Fibroblast of gingiva (primary cell): Measurements from ENCODE around the gene TMEM87B.
"Not testable (repeated sequence)": the region's sequence is repeated elsewhere in the genome, so short reads cannot be mapped to it uniquely, and the experiment has no call there.

Experiments used
- DNase-seq: peaks from one replicate; pipeline ENCODE4 v3.0.0-alpha.2; 2011; ENCODE audit warnings: low read depth

TMEM87B gene

DNA sequence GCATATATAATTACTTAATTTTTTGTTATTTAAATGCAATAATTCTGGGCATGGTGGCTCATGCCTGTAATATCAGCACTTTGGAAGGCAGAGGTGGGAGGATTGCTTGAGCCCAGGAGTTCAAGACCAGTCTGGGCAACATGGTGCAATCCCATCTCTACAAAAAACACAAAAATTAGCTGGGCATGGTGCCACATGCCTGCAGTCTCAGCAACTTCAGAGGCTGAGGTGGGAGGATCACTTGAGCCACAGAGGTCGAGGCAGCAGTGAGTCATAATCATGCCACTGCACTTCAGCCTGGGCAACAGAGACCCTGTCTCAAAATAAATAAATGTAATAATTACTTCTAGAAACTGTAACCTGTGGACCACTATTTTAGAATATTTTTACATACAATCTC, 21.5 kb upstream of the TMEM87B start:
- peak; percentile 26 for DNase-seq

DNA sequence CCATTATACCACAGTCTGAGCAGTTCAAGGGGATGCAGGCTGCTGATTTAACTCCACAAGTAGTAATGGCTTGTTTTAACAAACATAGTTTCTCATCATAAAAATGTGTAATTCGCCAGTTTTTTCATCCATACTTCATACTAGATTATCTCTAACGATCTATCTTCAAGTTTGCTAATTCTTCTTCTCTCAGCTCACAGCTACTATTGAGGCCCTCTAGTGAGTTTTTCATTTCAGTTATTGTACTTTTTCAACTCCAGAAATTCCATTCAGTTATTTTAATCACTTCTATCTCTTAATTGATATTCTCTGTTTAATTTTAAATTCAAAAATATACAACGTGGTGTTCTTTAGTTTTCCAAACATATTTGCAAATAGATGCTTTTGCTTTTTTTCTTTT, 20.1 kb upstream of the TMEM87B start:
- no peak for DNase-seq

DNA sequence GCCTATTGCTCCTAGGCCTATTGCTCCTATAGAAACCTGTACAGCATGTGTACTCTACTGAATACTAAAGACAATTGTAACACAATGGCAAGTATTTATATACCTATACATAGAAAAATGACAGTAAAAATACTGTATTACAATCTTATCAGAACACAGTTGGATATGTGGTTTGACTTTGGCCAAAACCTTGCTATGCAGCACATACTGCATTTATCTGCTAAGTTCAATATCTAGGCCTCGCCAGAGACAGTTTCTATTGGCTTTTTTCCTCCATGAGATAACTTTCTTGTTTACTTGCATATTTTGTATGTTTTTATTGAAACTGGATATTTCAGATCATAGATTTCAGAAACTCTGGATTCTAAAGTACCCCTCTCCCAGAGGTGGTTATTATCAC, 19.3 kb upstream of the TMEM87B start:
- DNase-seq, result no peak

DNA sequence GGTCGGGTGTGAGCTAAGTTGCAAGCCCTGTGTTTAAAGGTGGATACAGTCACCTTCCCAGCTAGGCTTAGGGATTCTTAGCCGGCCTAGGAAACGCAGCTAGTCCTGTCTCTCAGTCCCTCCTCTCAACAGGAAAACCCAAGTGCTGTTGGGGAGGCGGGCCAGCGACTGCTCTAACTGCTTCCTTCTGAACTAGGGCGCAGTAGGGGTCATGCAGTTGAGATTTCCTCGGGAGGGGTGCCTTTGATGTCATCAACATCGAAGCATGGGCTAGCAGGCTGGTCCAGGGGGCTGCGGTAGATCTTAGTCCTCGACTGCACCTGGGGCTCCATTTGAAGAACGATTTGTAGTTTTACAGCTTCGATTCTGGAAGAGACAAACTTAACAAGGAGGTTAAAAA, 15.5 kb upstream of the TMEM87B start:
- DNase-seq, result not testable (repeated sequence)

DNA sequence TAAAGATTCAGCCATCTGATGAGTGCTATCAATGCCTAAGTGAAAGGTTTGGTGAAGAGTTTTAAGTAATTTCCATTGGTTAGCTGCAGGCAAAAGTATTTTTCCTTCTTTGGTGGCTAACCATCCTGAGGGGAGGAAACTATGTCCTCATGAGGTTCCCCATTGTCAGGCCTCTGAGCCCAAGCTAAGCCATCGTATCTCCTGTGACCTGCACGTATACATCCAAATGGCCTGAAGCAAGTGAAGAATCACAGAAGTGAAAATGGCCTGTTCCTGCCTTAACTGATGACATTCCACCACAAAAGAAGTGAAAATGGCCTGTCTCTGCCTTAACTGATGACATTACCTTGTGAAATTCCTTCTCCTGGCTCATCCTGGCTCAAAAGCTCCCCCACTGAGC, 15.0 kb upstream of the TMEM87B start:
- not testable (repeated sequence) for DNase-seq

DNA sequence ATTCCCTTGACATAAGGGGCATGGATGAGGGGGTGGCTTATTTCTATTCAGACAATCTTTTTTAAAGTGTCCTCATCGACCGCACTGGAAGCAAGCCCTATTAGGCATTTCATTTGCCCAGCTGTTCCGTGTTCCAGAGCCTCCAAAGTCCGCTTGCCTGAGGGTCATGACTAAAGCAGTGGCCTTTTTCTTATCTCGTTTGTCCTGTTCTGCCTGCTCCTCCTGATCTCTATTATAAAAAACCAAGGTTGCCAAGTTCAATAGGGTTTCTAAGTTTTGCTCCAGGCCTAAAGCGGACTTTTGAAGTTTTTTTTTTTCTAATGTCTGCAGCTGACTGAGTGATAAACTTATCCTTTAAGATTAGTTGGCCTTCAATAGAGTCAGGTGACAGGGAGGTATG, 13.6 kb upstream of the TMEM87B start:
- DNase-seq, result not testable (repeated sequence)

DNA sequence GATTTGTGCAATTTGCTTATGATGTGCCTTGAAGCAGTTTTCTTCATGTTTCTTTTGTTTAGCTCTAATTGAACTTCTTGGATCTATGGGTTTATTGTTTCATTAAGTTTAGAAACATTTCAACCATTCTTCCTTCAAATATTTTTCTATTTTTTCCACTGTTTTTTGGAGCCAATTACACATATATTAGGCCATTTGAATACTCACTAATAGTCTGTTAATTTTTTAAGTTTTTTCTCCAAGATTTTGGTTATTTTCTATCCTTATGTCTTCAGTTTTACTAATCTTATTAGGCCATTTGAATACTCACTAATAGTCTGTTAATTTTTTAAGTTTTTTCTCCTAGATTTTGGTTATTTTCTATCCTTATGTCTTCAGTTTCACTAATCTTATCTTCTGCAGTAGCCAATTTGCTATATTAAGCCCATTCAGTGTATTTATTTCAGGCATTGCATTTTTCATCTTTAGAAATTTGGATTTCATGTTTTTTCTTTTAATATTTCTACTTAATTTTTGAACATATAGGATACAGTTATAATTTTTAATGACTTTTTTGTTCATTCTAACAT, 9.5 kb upstream of the TMEM87B start:
- DNase-seq, result no peak

DNA sequence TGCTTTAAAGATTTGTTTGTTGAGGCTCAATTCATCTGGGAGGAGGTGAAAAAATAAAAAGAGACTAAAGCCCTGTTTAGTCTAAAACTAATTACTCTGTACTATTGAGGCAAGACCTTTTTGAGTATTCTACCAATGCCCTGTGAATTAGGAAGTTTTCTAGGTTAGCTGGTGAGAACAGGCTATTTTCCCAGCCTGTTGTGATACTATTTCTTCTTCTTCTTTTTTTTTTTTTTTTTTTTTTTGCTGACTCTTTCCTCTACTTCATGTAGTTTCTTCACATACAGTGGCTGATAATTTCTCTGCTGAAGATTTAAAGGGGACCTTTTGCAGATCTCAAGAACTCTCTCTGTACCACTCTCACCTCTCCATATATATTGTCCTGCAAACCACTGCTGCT, 8.8 kb upstream of the TMEM87B start:
- DNase-seq, result no peak

DNA sequence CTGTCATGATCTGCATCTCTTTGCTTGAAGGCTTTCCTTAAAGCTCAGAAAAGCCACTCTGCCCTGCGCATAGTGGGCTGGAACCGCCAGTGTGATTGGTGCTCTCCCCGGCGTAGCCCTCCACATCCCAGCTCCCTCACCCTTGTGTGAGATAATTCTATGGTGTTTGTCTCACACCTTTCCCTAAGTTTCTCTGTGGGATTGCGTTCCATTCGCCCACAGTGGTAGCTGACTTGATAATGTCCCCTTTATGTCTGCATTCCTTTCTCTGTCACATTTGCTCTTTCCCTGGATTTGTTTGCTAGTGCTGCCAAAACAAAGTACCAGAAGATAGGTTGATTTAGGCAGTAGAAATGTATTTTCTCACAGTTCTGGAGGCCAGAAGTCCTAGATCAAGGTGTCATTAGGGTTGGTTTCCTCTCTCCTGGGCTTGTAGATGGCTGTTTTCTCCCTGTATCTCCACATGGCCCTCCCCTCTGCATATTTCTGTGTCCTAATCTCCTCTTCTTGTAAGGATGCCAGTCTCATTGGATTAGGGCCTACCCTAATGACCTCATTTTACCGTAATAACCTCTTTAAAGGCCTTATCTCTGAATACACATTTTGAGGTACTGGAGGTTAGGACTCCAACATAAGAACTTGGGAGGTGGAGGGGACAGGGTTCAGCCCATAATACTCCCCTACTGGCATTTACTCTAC, 7.4 kb upstream of the TMEM87B start:
- DNase-seq, result no peak

DNA sequence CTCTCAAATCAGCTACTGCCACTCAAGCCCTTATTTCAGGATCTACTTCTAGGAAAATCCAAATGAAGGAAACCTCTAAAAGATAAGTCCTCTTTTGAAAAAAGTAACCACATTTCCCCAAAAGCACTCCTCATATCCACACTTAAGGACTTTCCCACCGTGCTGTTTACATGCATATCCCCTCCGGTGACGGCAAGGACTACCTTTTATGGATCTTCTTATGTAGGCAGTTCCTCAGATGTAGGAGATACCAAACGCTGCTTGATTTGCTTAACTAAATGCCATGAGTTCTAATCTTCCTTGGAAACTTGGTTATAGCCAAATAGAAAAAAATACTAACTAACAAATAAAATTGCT, 6.9 kb upstream of the TMEM87B start:
- no peak for DNase-seq

DNA sequence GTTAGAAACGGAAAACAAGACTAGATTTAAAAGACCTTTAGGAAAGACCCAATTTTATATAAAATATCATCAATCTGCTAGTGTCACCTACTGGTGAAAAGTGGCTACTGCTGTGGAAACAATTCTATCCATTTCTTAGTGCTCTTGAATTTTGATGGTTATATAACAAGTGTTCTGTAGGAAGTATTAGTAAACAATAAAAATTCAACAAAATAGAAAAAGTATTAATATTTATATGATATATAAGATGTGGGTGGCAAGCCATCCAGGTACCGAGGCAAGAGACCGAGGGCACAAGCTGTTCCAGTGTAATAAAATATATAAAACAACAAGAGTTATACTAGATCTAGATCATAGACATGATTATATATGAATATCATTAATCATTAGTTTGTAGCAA, 6.2 kb upstream of the TMEM87B start:
- peak; percentile 52 for DNase-seq

DNA sequence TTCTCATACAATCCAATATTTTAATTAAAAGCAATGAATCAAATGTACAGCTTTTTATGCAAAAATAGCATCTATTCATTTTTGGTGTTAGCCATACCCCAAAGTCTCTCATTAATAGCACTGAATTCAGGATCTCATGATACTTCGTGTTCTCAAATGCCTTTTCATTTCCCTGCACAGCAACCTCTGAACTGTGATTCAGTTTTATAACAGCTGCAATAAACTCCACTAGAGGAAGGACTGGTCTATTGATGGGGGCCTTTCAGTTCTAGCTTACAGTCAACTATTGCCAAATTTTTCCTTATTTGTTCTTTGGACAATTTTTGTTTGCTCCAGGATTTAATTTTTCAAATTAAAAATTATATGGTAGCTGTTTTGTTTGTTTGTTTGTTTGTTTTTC, 4.8 kb upstream of the TMEM87B start:
- no peak for DNase-seq

DNA sequence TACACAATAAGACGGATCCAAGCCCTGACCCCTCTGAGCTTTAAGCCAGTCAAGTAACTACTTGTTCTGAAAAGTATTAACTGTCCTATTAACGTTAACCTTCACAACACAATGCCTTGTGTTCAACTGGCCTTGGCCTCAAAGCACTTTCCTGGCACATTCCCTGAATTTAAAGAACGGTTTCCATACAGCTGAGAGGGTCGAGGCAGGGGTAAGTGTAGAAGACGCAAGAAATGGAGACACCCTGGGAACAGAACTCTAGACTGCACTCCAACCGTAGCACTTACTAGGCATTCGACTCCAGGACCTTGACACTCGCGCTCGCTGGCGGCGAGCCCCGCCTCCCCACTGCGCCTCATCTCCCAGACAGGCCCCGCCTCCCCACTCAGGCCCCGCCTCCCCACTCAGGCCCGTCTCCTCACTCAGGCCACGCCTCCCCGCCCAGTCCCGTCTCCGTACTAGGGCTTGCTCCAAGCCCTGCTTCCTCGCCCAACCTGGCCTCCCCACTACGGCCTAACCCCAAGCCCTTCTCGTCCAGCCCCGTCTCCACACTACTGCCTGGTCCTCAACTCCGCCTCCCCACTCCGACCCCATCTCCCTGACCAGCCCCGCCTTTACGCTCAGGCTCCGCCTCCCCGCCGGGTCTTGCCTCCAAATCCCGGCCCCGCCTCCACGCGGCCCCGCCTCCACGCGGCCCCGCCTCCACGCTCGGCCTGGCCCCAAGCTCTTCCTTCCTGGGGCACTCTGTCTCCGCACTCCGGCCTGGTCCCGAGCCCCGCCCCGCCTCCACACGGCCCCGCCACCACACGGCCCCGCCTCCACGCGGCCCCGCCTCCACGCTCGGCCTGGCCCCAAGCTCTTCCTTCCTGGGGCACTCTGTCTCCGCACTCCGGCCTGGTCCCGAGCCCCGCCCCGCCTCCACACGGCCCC, 887 bp upstream of the TMEM87B start:
- DNase-seq, result peak; percentile 96

DNA sequence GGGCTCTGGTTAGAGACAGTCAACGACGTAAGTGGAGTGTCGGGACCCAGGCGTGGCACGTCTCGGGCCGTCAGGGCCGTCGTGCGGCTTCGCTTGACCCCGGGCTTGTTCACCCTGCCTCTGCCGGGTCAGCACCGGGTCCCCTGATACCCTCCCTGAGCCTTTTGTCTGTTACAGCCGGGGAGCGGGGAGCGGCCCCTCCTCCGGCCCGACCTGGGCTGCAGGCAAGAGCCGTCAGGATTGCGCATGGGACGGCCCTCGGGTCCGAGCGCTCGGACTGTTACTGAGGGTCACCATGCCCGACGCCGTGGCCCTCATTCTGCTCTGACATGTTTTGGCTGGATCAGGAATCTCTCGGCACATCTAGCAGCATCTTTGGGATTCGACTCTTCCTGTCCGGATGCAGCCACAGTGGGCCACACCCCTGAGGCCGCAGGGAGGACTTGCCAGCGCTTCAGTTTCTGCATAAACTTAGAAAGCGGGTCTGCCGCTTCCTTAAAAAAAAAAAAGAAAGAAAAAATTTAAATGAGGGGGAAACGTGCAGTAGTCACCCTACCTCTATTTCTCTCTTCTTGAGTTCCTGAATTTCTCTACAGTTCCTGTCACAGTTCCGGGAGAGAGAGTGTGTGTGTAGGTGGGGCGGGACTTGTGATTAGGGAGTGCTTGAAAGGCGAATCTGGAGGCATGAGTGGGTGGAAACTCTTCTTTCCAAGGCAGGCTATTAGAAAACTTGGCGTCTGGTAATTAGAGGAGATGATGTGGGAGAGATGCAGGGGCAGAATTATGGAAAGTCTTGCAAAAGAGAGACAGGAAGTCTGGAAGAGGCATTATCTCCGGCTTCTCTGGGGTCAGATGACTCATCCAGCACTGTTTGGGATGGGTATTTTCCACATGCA, 909 bp downstream of the TMEM87B start:
- peak; percentile 95 for DNase-seq

DNA sequence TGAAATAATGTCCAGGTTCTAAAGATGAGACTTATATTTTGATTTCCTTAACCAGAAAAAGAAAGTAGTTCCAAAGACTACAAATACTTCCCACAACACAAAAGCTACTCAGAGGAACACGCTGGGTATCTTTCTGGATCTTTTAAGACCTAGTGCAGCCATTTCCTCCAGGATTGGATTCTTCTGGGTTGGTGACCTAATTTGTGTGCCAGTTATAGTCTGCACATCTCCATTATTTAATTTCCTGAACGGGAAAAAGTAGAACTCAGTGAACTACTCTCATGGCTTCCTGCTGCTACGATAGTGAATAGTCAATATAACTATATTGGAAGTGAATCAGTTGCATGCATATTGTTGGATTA, 1.5 kb downstream of the TMEM87B start:
- no peak for DNase-seq

DNA sequence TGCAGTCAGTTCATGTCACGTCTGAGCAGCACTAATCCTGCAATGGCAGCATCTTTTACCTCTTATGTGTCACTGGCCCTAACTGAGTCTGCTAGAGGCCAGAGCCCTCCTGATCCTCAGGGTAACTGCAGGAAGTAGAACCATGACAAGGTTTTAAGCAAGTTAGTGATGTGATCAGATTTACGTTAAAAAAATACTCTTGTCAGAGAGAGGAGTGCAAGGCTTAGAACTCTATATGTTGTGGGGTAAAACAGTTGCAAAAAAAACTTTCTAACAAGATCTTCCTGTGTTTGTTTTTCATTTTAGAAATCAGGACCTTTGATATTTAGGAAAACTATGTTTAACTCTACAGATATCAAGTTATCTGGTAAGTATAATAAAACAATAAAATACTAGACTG, 4.6 kb downstream of the TMEM87B start:
- no peak for DNase-seq

DNA sequence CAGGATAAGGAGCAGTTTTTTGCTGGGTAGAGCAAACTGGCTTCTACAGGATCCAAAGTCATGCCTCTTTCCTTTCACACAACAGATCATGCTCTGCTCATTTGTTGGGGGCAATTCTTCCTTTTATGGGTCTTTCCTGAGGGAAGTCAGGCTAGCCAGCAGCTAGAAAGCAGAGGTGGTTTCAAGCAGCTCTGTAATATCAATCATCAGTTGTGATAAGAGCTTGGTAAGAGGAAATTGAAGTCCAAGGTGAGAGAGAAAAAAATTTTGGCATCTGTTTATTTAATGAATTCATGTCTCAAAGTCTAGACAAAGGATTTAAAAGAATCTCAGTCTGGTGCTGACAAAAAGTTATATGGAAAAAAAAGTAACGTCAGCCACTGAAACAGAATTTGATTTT, 6.2 kb downstream of the TMEM87B start:
- DNase-seq, result no peak

DNA sequence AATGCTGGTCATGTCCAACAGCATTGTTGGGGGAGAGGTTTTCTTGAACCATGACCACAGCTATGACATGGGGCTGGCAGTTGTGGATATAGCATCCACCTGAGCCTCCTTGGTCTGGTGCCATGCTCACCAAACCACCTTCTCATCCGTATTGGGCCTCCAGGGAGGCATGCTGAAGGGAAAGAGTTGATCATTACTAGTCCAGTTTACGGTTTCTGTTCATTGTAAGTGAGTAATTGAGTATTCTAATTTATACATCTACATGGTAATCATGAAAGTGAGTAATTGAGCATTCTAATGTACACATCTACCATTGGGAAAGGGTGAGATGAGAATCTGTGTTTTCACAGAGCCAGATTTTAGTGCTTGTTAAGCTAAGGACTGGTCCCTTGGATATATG, 6.8 kb downstream of the TMEM87B start:
- DNase-seq, result no peak

DNA sequence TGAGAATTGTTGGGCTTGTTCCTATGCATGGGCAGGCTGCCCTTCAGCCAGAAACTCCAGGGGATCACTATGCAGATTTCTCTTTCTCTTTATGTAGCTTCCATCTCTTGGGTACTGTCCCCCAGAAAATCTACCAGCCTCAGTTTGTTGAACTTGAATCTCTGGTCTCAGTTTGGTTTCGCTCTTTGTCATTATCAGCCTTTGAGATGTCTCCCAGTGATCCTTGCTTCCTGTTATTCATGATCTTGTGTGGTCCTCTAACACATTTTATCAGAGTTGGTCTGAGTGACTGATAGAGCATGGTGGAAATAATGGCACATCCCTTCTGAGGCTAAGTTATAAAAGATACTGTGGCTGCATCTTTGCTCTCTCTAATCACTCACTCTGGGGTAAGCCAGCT, 7.8 kb downstream of the TMEM87B start:
- DNase-seq, result no peak

DNA sequence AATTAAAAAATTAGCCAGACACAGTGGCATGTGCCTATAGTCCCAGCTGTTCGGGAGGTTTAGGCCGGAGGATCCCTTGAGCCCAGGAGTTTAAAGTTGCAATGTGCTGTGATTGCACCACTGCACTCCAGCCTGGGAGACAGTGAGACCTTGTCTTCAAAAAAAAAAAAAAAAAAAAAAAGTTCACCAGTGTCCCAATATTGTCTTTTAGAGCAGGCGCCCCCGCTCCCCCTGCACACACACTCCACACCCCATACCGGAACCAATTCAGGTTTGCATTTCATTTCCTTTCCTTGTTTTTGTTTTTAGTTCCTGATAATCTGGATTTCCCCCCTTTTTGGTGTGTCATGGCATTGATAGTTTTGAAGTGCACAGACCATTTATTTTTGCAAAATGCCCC, 10.4 kb downstream of the TMEM87B start:
- DNase-seq, result peak; percentile 12

DNA sequence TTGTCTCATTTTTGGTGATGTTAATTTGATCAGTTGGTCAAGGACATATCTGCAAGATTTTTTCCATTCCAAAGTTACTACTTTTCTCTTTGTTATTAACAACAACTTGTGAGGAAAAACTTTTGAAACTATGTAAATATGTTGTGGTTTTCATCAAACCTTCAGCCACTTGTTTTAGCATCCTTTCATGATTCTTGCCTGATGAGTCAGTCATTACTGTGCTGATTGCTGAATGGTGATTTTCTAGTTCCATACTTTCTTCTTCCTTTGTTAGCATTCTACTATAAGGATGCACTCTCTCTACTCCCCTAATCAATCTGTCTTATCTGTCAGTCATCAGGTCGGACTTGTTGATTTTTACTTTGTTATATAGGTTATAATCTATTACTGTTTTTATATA, 10.9 kb downstream of the TMEM87B start:
- DNase-seq, result peak; percentile 75

DNA sequence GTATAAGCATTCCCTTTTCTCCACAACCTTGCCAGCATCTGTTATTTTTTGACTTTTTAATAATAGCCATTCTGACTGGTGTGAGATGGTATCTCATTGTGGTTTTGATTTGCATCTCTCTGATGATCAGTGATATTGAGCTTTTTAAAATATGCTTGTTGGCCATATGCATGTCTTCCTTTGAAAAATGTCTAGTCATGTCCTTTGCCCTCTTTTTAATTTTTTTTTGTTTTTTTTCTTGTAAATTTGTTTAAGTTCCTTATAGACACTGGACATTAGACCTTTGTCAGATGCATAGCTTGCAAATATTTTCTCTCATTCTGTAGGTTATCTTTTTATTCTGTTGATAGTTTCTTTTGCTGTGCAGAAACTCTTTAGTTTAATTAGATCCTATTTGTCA, 14.7 kb downstream of the TMEM87B start:
- not testable (repeated sequence) for DNase-seq
